GM13977 (cell line): ENCODE results near the gene GSTM5.

Source experiments
- DNase-seq: peaks from one replicate; pipeline ENCODE4 v3.0.0; 2012; ENCODE audit warnings: low spot score
- CTCF ChIP-seq: IDR thresholded peaks from 2 replicates; pipeline ENCODE4 v1.5.1; 2012; ENCODE audit warnings: mild to moderate bottlenecking, control low read depth; ENCODE audit not compliant: insufficient read depth; ENCODE audit errors: extremely low read depth, missing control alignments
- in situ Hi-C: fragments of 300-500 bp; cut with MboI; formaldehyde crosslinking; loops from one replicate; pipeline ENCODE4 v1.12.0; 2022; ENCODE audit warnings: low sequenced_read_pairs, low pct_unique_long_range_greater_than_20kb, mixed read lengths, inconsistent platforms; ENCODE audit not compliant: unreplicated experiment

The GSTM5 gene

GRCh38 chr1:109721971-109722370 lies 9.9 kb downstream of the GSTM5 start:
- no peak for DNase-seq
- no peak for TF ChIP-seq CTCF
- in situ Hi-C loops = no loop called here

GRCh38 chr1:109722908-109723691 lies 11.0 kb downstream of the GSTM5 start:
- in situ Hi-C loops = no loop called here

GRCh38 chr1:109724933-109725332 lies 12.9 kb downstream of the GSTM5 start:
- no peak for TF ChIP-seq CTCF
- no peak for DNase-seq

More at GRCh38 chr1:109722908-109723691, 11.0 kb downstream of the GSTM5 start:
- no peak for DNase-seq
- no peak for TF ChIP-seq CTCF

GRCh38 chr1:109725510-109725909 lies 13.5 kb downstream of the GSTM5 start:
- in situ Hi-C loops = no loop called here
- TF ChIP-seq CTCF = no peak
- no peak for DNase-seq

More at GRCh38 chr1:109724933-109725332, 12.9 kb downstream of the GSTM5 start:
- in situ Hi-C loops = no loop called here

- DNase-seq = no peak
- no peak for TF ChIP-seq CTCF
- in situ Hi-C loops = no loop called here
Observed at GRCh38 chr1:109726007-109726406, 14.0 kb downstream of the GSTM5 start.

GRCh38 chr1:109726728-109727373 lies 14.8 kb downstream of the GSTM5 start:
- DNase-seq = no peak
- in situ Hi-C loops = no loop called here
- no peak for TF ChIP-seq CTCF
